ENCODE results near the gene LPIN3. TPM values are rescaled to one million over a fixed set of nuclear protein-coding genes. Genes with fewer than 3 reads are reported as not detected.

The LPIN3 gene
- total and polyA plus RNA-seq, 2 of the 8 experiments (the other 6 are each of a cell fraction or from before 2014, with no cell fraction given): 3.7 to 3.9 TPM

GRCh38 chr20:41379551-41379950, 38.9 kb downstream of the LPIN3 start:
- DNase-seq (ENCODE audit: low read depth in 1 of 2, low spot score in 2 of 2): no peak
- ChIA-PET POLR2A (ENCODE audit: partially characterized antibody) (no interaction called here), CTCF (ENCODE audit: partially characterized antibody) (interaction anchor here (0.7 to 1.7 kb wide), 5 partner anchors 21 to 369 kb away, joined by 3 to 5 read pairs (median 3); partner anchors contain the start of gene LPIN3)
- no peaks in the 10 kb centered on the region for H3K79me2 ChIP-seq (ENCODE audit: control insufficient read depth in 1 of 2, insufficient read depth in 2 of 2, low read length in 2 of 2)
- H3K27ac ChIP-seq (ENCODE audit: low read depth, low read length): no peak overlapping the region
- FAIRE-seq: no peak
- H3K23me2 ChIP-seq (ENCODE audit: low read depth, low read length): no peaks in the 10 kb centered on the region
- H3K36me3 ChIP-seq (ENCODE audit: control insufficient read depth in 2 of 4, insufficient read depth in 4 of 4, low read length in 3 of 4): no peaks in the 10 kb centered on the region
- no peak overlapping the region for H3K56ac ChIP-seq (replicated peaks; ENCODE audit: insufficient read length, low read depth, low read length)
- no peak overlapping the region for H4K8ac ChIP-seq (ENCODE audit: extremely low read depth, insufficient read depth, low read length)
- WGBS, 2 experiments (ENCODE audit: extremely low coverage in 1 of 2, insufficient coverage in 1 of 2, insufficient read length in 1 of 2, insufficient replicate concordance in 2 of 2, low coverage in 1 of 2, low lambda C conversion rate in 2 of 2, missing lambda C conversion rate in 1 of 2): 91% methylated on average over 2 of the region's 2 CpGs; no CpG with 5 or more reads in 1 of the 2 experiments
- no peak overlapping the region for H3K14ac ChIP-seq (ENCODE audit: insufficient read length)
- no peak overlapping the region for H3K4me2 ChIP-seq (ENCODE audit: insufficient read depth in 1 of 2, low read depth in 2 of 2, low read length in 2 of 2)
- H4K5ac ChIP-seq (ENCODE audit: insufficient read length, low read depth, low read length): no peak overlapping the region
- no peak overlapping the region for H2BK12ac ChIP-seq (ENCODE audit: low read depth, low read length)
- no peak overlapping the region for H3K18ac ChIP-seq (ENCODE audit: extremely low read depth, low read length)
- H3K9me3 ChIP-seq (ENCODE audit: insufficient read depth in 2 of 2, low read depth in 1 of 2, low read length in 1 of 2): no peaks in the 10 kb centered on the region
- no peak overlapping the region for H3K4ac ChIP-seq (replicated peaks; ENCODE audit: insufficient read length, low read depth, low read length)
- H3K4me1 ChIP-seq (replicated peaks in 1 of 4; ENCODE audit: control insufficient read depth in 3 of 4, insufficient read depth in 4 of 4, low read length in 3 of 4): no peaks in the 10 kb centered on the region; a peak in 1 of 7 replicates
- no peak overlapping the region for H2BK120ac ChIP-seq (replicated peaks; ENCODE audit: low read depth, low read length)
- H4K20me1 ChIP-seq (replicated peaks in 1 of 2; ENCODE audit: control insufficient read depth in 1 of 2, insufficient read depth in 2 of 2, low read length in 2 of 2): no peaks in the 10 kb centered on the region
- no peak overlapping the region for H2AK5ac ChIP-seq (ENCODE audit: low read depth, low read length)
- H2BK20ac ChIP-seq (ENCODE audit: low read length): no peak overlapping the region
- H3K79me1 ChIP-seq (ENCODE audit: low read depth, low read length): no peaks in the 10 kb centered on the region
- H3K23ac ChIP-seq (ENCODE audit: insufficient read length): no peak overlapping the region
- no peaks in the 10 kb centered on the region for H3K27me3 ChIP-seq (replicated peaks in 1 of 4; ENCODE audit: control insufficient read depth in 3 of 4, extremely low read depth in 1 of 4, insufficient read depth in 3 of 4, low read length in 3 of 4)
- H2BK5ac ChIP-seq (ENCODE audit: low read depth, low read length): no peak overlapping the region
- no peak overlapping the region for H3K4me3 ChIP-seq (ENCODE audit: extremely low read depth in 1 of 4, insufficient read depth in 2 of 4, low read depth in 3 of 4, low read length in 4 of 4)
- H2AFZ ChIP-seq (ENCODE audit: low read length): no peak overlapping the region
- H2BK15ac ChIP-seq (ENCODE audit: low read length): no peak overlapping the region
- no peak overlapping the region for H4K91ac ChIP-seq (replicated peaks; ENCODE audit: insufficient read length, low read length)
- H3K9ac ChIP-seq (replicated peaks in 1 of 4; ENCODE audit: extremely low read depth in 1 of 4, low read depth in 3 of 4, low read length in 3 of 4): no peak overlapping the region
- TF ChIP-seq ATF3 (IDR thresholded peaks at IDR 0.05; ENCODE audit: insufficient read depth, low read depth, low read length) (no peak), CTCF (IDR thresholded peaks at IDR 0.05; ENCODE audit: control extremely low read depth in 1 of 3, insufficient read depth in 1 of 3, low read depth in 1 of 3, low read length in 3 of 3) (no peak), GABPA (IDR thresholded peaks at IDR 0.05; ENCODE audit: borderline replicate concordance, insufficient read depth, low read length) (no peak), POU5F1 (IDR thresholded peaks at IDR 0.05; ENCODE audit: low read depth, low read length) (no peak), RAD21 (IDR thresholded peaks at IDR 0.05 in 1 of 2, conservative IDR thresholded peaks at IDR 0.05 in 1 of 2; ENCODE audit: low read depth in 2 of 2, low read length in 2 of 2) (no peak), CHD1 (IDR thresholded peaks at IDR 0.05; ENCODE audit: low read depth, low read length) (no peak), SP2 (IDR thresholded peaks at IDR 0.05; ENCODE audit: low read length) (no peak), RBBP5 (IDR thresholded peaks at IDR 0.05; ENCODE audit: borderline replicate concordance, low read depth, low read length) (no peak), FOSL1 (IDR thresholded peaks at IDR 0.05; ENCODE audit: insufficient read depth, low read depth, low read length) (no peak)
- TF ChIP-seq, protein P1, sequence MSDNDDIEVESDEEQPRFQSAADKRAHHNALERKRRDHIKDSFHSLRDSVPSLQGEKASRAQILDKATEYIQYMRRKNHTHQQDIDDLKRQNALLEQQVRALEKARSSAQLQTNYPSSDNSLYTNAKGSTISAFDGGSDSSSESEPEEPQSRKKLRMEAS (IDR thresholded peaks at IDR 0.05): no peak

Measured in H1 (cell line).